HepG2 (cell line): ENCODE results near the gene OSGIN1. TPM values are rescaled to one million over a fixed set of nuclear protein-coding genes. Genes with fewer than 3 reads are reported as not detected.

Source experiments
- ATAC-seq: fragments of 200-7000 bp; cut with Tn5 transposase; 3 replicates; pipeline ENCODE4 v1.9.1; 2020; ENCODE audit warnings: mild to moderate bottlenecking, moderate library complexity
- BruUV-seq: library from RNA; stranded (reverse); fragments of 400-500 nt; replicated peaks from 2 replicates; lab custom pipeline; 2021; lab: Mats Ljungman, UMichigan
- CTCF ChIA-PET: fragments of 300-600 bp; formaldehyde crosslinking; extraction: SDS; loops from one replicate; lab custom pipeline; 2021; ENCODE audit warnings: low total read pairs, inconsistent platforms, low intra/inter-chr PET ratio; lab: Yijun Ruan, JAX
- POLR2A ChIA-PET: fragments of 350-600 bp; sonication (Branson Sonifier 250); formaldehyde crosslinking; loops from one replicate; lab custom pipeline; 2020; ENCODE audit warnings: antibody characterized with exemption, inconsistent platforms; lab: Yijun Ruan, JAX
- DNase-seq: peaks from one replicate; pipeline ENCODE4 v3.0.0-alpha.2; 2015; ENCODE audit warnings: low spot score
- FAIRE-seq: peaks from 3 replicates; lab custom pipeline; 2011; peaks lifted over from hg19 to GRCh38; lab: Jason Lieb, UNC
- H2AFZ ChIP-seq: one replicate; pipeline ENCODE4 v1.6.1; 2011; ENCODE audit warnings: low read length, inconsistent platforms
- H3K27ac ChIP-seq: fragments of 300-600 bp; 3 replicates; pipeline ENCODE4 v1.8.0; 2011; ENCODE audit warnings: mixed run types, mild to moderate bottlenecking, mixed read lengths, low read length, inconsistent platforms; ENCODE audit not compliant: insufficient read depth; ENCODE audit errors: extremely low read length
- H3K27me3 ChIP-seq, 2 experiments: fragments of 200-600 bp in 1 of 2; 2 replicates in 1 of 2; 3 replicates in 1 of 2; pipeline versions ENCODE4 v1.6.0 to v1.8.0; 2011; ENCODE audit warnings: low read length in 2 of 2, mild to moderate bottlenecking in 2 of 2, moderate library complexity in 2 of 2, inconsistent platforms in 1 of 2; ENCODE audit not compliant: insufficient read depth in 2 of 2, control insufficient read depth in 1 of 2
- H3K36me3 ChIP-seq, 2 experiments: fragments of 200-600 bp in 1 of 2; replicated peaks in 1 of 2; 2 replicates in 1 of 2; 3 replicates in 1 of 2; pipeline versions ENCODE4 v1.5.1 to v1.8.0; 2011; ENCODE audit warnings: low read length in 2 of 2, inconsistent platforms in 1 of 2; ENCODE audit not compliant: insufficient read depth in 2 of 2, control insufficient read depth in 1 of 2
- H3K4me1 ChIP-seq: 2 replicates; pipeline ENCODE4 v1.5.1; 2012; ENCODE audit warnings: low read length, inconsistent platforms; ENCODE audit not compliant: insufficient read depth
- H3K4me2 ChIP-seq: 2 replicates; pipeline ENCODE4 v1.6.0; 2011; ENCODE audit warnings: low read depth, low read length, inconsistent platforms
- H3K4me3 ChIP-seq, 3 experiments: fragments of 200-600 bp in 1 of 3; sonication (generic), shearing (Covaris generic) in 1 of 3; replicated peaks in 1 of 3; 2 replicates each; pipeline ENCODE4 v1.5.1; 2011 to 2016; ENCODE audit warnings: low read length in 3 of 3, inconsistent platforms in 2 of 3, low read depth in 2 of 3, mild to moderate bottlenecking in 2 of 3, control low read depth in 1 of 3, mixed read lengths in 1 of 3; ENCODE audit not compliant: insufficient read depth in 1 of 3
- H3K79me2 ChIP-seq: one replicate; pipeline ENCODE4 v1.6.1; 2011; ENCODE audit warnings: low read length, inconsistent platforms; ENCODE audit not compliant: insufficient read depth
- H3K9ac ChIP-seq: 2 replicates; pipeline ENCODE4 v1.6.0; 2011; ENCODE audit warnings: mild to moderate bottlenecking, low read depth, low read length, inconsistent platforms; ENCODE audit not compliant: insufficient read depth
- H3K9me3 ChIP-seq: 2 replicates; pipeline ENCODE4 v1.5.1; 2012; ENCODE audit warnings: mild to moderate bottlenecking, low read length
- H4K20me1 ChIP-seq: 2 replicates; pipeline ENCODE4 v1.6.0; 2011; ENCODE audit warnings: inconsistent platforms, mild to moderate bottlenecking, low read length, moderate library complexity; ENCODE audit not compliant: insufficient read depth
- MAF1 ChIP-seq: sonication (generic); formaldehyde crosslinking; IDR thresholded peaks from 2 replicates; pipeline ENCODE4 v1.5.0; 2020; ENCODE audit warnings: missing genetic modification reagents, borderline replicate concordance
- MYC ChIP-seq: sonication (generic); formaldehyde crosslinking; IDR thresholded peaks from 2 replicates; pipeline ENCODE4 v1.9.0; 2021; ENCODE audit warnings: missing genetic modification reagents, borderline replicate concordance
- NFAT5 ChIP-seq: sonication (generic); formaldehyde crosslinking; IDR thresholded peaks from 2 replicates; pipeline ENCODE4 v1.4.0; 2020; ENCODE audit warnings: missing genetic modification reagents
- PHF20 ChIP-seq: sonication (generic); formaldehyde crosslinking; IDR thresholded peaks from 2 replicates; pipeline ENCODE4 v1.5.0; 2020; ENCODE audit warnings: mild to moderate bottlenecking, missing genetic modification reagents
- RAD51 ChIP-seq: fragments of 450-650 bp; IDR thresholded peaks from 2 replicates; pipeline ENCODE4 v1.6.1; 2016; ENCODE audit warnings: borderline replicate concordance
- REPIN1 ChIP-seq: sonication (generic); formaldehyde crosslinking; IDR thresholded peaks from 2 replicates; pipeline ENCODE4 v1.8.0; 2022; ENCODE audit warnings: missing genetic modification reagents, low read depth, mild to moderate bottlenecking, borderline replicate concordance
- ZNF143 ChIP-seq: sonication (generic); formaldehyde crosslinking; IDR thresholded peaks from 2 replicates; pipeline ENCODE4 v1.4.0; 2020; ENCODE audit warnings: missing genetic modification reagents
- ZNF234 ChIP-seq: sonication (generic); formaldehyde crosslinking; conservative IDR thresholded peaks from 2 replicates; pipeline ENCODE4 v1.5.1; 2020; ENCODE audit warnings: mild to moderate bottlenecking, missing genetic modification reagents
- ZNF44 ChIP-seq: sonication (generic); formaldehyde crosslinking; IDR thresholded peaks from 2 replicates; pipeline ENCODE4 v1.5.1; 2020; ENCODE audit warnings: mild to moderate bottlenecking, missing genetic modification reagents
- ZNF629 ChIP-seq: sonication (generic); formaldehyde crosslinking; conservative IDR thresholded peaks from 2 replicates; pipeline ENCODE4 v1.5.0; 2020; ENCODE audit warnings: missing genetic modification reagents
- WGBS: methylation state at CpG from one replicate; pipeline ENCODE4 v1.1.6; 2017; ENCODE audit warnings: low lambda C conversion rate; 5-methylcytosine and 5-hydroxymethylcytosine counted together
- in situ Hi-C: cut with HindIII; loops from 2 replicates; pipeline ENCODE4 v1.10.0; 2017; ENCODE audit warnings: low pct_unique_long_range_greater_than_20kb; ENCODE audit not compliant: extremely low pct_ligation_motif_present
- intact Hi-C: fragments of 100-400 bp; cut with micrococcal nuclease; formaldehyde crosslinking; loops from one replicate; pipeline ENCODE4 v1.10.0; 2022; ENCODE audit not compliant: unreplicated experiment
- polyA plus RNA-seq, 8 experiments: library from polyadenylated mRNA; depleted of rRNA in 3 of 8; stranded (reverse) in 7 of 8; unstranded in 1 of 8; fragments of >200 nt; fragmentation: Illumina TruSeq in 4 of 8; extraction: Trizol in 4 of 8; gene quantifications; 2 replicates each; pipeline versions ENCODE4 v1.2.1 to v1.2.3, GENCODE V29; 2011 to 2016; ENCODE audit warnings: low read depth in 4 of 8, missing spikeins in 1 of 8, mixed read lengths in 1 of 8; ENCODE audit not compliant: insufficient read depth in 1 of 8
- total RNA-seq, 5 experiments: library from RNA; depleted of rRNA; stranded (reverse); fragments of >200 nt; fragmentation: Illumina TruSeq; extraction: Trizol; gene quantifications; 2 replicates each; pipeline ENCODE4 v1.2.3, GENCODE V29; 2016; ENCODE audit warnings: low read depth in 1 of 5

OSGIN1 gene
- total and polyA plus RNA-seq, 2 of the 13 experiments (the other 11 are each of a cell fraction or from before 2014, with no cell fraction given) = 20.5 to 27.1 TPM

GRCh38 chr16:83949724-83950001, 3.4 kb upstream of the OSGIN1 start:
- 47% methylated on average over 5 of the region's 5 CpGs for whole genome bisulfite sequencing
- H3K9me3 ChIP-seq = no peaks in the 10 kb centered on the region
- CTCF ChIA-PET = no interaction called here
- no peak for TF ChIP-seq MAF1 (CRISPR knock-in tag)
- TF ChIP-seq PHF20 (CRISPR knock-in tag) = no peak
- TF ChIP-seq ZNF44 = peak; percentile 13; the same call in 1 of the 2 replicates
- TF ChIP-seq NFAT5 (CRISPR knock-in tag) = peak; percentile 70; the same call in 1 of the 2 replicates
- TF ChIP-seq ZNF629 (CRISPR knock-in tag) = peak; percentile 78
- 0 out of 2 replicates have a peak, but pooled peaks have one; percentile 10 for TF ChIP-seq ZNF143 (CRISPR knock-in tag)
- TF ChIP-seq REPIN1 (CRISPR knock-in tag) = 0 out of 2 replicates have a peak, but pooled peaks have one; percentile 42
- peak; percentile 23; the same call in 1 of the 2 replicates for TF ChIP-seq RAD51
- TF ChIP-seq MYC (CRISPR knock-in tag) = 0 out of 2 replicates have a peak, but pooled peaks have one; percentile 13
- TF ChIP-seq ZNF234 = no peak
- TF ChIP-seq, all 625 proteins: peak for 7
- no peaks in the 10 kb centered on the region for H3K36me3 ChIP-seq
- POLR2A ChIA-PET = no interaction called here
- in situ Hi-C loops = loop anchor here (25.0 kb wide), 1 partner anchor 238 kb away; the partner anchor contains the start of genes ADAD2 and TAF1C
- peak overlapping the region; percentile 62; the same call in 1 of the 2 replicates for H3K4me2 ChIP-seq
- FAIRE-seq (no peak), ATAC-seq (no peak), DNase-seq (no peak)
- H4K20me1 ChIP-seq = peaks cover 10% of the 10 kb centered on the region
- H3K4me3 ChIP-seq = no peak overlapping the region
- peaks cover 0 to 3% of the 10 kb centered on the region in 2 experiments; a peak in 1 of 5 replicates for H3K27me3 ChIP-seq
- peaks cover 84% of the 10 kb centered on the region for H3K4me1 ChIP-seq
- H3K79me2 ChIP-seq = peaks cover 11% of the 10 kb centered on the region
- intact Hi-C loops = loop anchor here (5.0 to 10.0 kb wide), 2 partner anchors 125 to 228 kb away; no protein-coding TSS in a partner anchor
- BruUV-seq = no TSS peak
- no peak overlapping the region for H2AFZ ChIP-seq
- H3K27ac ChIP-seq = no peak overlapping the region
- no peak overlapping the region for H3K9ac ChIP-seq
